Activated naive CD4-positive, alpha-beta T cell treated with anti-CD3 and anti-CD28 coated beads, Interleukin-2, amount 50 U/mL, for 16 hours (primary cell): Measurements from ENCODE around the gene TICAM1.
A peak's percentile ranks its signal among the peaks of the same experiment; 100 is the strongest.
"Not testable (repeated sequence)": the region's sequence is repeated elsewhere in the genome, so short reads cannot be mapped to it uniquely, and the experiment has no call there.

ENCODE experiments used
- DNase-seq: peaks from one replicate; pipeline ENCODE4 v3.0.0-alpha.2; 2020

The TICAM1 gene

DNA sequence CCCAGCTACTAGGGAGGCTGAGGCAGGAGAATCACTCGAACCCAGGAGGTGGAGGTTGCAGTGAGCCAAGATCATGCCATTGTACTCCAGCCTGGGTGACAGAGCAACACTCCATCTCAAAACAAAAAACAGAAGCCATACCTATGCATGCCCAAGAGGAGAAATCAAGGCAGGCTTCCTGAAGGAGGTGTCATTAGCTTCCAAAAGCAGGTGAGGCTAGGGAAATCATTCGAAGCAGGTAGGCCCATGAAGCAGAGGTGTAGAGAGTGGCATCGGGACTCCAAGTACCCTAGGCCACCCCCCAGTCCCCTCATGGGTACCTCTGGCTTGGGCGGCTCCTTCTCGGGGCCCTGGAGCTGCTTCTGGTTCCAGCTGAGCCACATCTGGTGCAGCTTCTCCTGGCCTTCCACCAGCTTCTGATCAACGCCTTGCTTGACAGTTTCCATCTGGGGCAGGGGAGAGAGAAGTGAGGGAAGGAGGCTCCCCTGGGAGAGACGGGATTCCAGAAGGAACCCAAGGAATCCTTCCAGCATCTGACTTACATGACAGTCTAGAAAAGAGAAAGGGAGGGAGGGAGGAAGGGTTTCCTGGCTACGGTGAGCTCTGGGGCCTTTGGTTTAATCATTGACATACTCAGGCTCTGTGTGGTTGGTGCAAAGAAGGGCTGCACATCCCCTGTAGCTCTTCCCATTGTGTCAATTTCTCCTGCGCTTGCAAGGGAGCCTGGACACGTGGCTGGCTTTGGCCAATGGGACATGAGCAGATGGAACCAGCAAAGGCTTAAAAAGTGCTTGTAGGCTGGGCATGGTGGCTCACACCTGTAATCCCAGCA is 13.1 kb upstream of the TICAM1 start:
- no peak for DNase-seq

DNA sequence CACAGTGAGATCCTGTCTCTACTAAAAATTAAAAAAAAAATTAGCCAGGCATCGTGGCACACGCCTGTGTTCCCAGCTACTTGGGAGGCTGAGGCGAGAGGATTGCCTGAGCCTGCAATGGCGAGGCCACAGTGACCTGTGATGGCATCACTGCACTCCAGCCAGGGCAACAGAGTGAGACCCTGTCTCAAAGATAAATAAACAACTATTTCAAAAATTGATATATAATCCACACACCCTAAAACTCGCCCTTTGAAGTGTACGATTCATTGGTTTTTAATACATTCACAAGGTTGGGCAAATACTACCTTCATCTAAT is 12.1 kb upstream of the TICAM1 start:
- DNase-seq: no peak

DNA sequence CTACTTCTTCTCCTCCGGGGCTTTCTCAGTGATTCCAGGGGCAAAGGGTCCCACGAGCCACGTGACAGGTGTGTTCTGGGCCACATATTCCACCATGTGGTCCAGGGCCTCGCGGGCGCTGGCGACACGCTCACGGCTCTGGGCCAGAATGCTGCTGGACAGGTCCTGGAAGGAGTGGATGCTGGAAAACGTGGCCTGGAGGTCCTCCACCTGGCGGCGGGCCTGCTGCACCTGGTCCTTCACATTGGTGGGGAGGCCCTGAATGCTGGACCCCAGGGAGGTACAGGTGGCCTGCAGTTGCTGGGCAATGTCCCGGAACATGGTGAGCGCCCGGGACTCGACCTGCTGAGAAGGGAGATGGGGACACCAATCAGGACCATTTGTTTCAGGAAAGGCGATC is 7.7 kb upstream of the TICAM1 start:
- DNase-seq: no peak

DNA sequence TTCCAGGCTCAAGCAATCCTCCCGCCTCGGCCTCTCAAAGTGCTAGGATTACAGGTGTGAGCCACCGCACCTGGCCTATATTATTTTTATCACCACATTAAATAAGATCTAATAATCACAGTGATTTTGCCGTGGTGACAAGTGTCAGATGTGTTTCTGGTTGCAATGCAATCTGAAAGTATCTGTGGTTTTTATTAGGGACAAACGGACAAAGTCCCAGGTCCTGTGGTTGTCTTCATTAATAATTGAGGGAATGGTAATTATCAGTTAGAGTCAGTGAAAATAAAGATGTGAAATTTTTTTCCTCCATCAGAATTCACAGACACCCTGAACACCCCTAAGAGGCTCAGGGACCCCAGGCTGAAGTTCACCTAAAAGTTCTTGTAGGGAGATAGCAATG is 1.3 kb upstream of the TICAM1 start:
- no peak for DNase-seq

- not testable (repeated sequence) for DNase-seq
Measured at GRCh38 chr19:4831979-4832340, 448 bp upstream of the TICAM1 start.

- DNase-seq: no peak
Measured at GRCh38 chr19:4830768-4831265, 695 bp downstream of the TICAM1 start.

DNA sequence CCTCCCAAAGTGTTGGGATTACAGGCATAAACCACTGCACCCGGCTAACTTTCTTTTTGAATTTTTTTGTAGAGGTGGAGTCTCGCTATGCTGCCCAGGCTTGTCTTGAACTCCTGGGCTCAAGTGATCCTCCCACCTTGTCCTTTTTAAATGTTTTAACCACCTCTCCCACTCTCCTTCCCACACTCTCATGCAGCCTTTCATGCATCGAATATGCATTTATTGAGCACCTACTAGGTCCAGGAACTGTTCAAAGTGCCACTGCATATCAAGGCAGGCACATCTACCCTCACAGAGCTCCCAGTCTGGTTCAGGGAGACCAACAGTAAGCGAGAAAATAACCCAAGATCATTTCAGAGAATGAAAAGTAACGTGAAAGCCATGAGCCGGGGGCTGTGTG is 1.2 kb downstream of the TICAM1 start:
- DNase-seq: no peak

DNA sequence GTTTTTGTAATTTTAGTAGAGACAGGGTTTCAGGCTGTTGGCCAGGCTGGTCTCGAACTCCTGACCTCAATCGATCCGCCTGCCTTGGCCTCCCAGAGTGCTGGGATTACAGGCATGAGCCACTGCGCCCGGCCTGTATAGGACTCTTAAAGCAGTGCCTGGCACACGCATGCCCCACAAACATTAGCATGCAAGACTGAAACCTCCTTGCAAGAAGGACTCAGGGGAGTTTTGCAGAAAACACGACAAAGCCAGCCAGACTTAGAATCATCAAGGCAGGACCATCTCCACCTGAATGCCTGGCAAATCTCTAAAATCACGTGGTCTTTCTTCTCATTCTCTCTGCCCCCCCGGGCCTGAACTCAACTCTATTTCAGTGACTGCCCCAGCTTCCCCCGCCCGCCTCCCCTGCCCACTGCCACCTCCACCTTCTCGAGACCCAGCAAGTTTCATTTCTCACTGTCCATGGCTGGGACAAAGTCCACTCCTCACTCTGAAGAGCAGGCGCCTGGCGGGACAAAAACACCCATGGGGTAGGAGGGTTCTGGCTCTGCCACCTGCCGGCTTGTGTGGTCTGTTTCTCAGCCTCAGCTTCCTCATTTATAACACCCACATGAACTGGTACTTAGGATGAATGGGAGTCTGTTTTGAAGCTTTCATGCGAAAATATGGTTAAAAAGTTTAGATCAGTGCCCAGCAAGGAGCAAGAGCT is 2.4 kb downstream of the TICAM1 start:
- no peak for DNase-seq

GRCh38 chr19:4823577-4823976 is 7.9 kb downstream of the TICAM1 start:
- DNase-seq: no peak

DNA sequence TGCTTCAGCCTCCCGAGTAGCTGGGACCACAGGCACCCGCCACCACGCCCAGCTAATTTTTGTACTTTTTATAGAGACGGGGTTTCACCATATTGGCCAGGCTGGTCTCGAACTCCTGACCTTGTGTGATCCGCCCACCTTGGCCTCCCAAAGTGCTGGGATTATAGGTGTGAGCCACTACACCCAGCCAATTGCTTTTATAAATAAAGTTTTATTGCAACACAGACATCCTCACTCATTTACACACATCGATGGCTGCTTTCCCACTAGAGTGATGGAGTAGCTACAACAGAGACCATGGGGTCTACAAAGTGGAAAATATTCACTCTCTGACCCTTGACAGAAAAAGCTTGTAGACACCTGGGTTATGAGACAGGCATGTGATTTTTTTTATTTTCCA is 9.2 kb downstream of the TICAM1 start:
- not testable (repeated sequence) for DNase-seq

DNA sequence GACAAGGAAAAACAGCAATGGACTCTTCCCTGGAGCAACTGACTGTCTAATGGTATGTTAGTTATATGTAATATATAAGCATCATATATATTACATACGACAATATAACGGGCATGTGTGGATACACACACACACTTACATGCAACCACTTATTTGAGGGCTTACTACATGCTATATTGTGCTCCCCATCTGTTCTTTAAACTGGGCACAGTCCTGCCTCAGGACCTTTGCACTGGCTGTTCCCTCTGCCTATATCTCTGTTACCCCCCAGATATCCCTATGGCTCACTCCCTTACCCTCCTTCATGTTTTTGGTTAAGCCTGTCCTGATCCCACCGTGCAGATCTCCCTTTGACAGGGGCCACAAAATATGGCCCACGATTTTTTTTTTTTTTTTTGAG is 10.2 kb downstream of the TICAM1 start:
- no peak for DNase-seq

DNA sequence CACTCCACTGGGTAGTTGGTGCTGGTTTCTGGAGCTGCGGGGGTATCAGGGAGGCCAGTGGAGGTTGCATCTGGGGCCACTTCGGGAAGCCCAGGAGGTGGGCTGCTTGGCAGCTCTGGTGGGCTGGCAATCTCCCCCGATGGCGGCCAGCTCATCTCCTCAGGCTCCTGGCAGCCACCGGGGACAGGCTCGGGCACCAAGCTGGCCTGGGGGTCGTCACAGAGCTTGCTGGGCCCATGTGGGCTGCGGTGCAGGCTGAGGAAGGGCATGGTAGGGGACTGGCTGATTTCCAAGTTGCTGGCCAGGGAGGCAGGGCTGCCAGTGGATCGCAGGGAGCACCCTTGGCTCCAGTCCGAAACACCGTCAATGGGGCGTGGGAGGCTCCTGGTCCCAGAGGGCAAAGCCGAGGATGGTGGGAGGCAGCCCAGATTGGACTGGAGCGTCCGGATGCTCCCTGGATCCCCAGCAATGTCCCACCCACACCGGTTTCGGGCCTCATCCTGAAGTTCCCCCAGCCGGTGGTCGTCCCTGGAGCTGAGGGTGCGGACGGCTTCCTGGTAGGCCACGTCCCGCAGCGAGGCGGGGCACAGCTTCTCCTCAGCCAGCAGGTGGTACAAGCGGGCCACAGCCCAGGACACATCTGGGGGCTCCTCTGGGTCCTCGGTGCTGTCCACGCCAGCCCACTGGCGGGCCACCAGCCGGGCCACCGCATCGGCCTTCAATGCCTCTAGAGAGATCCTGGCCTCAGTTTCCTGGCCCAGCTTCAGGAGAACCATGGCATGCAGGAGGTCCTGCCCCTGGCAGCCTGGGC is 13.8 kb downstream of the TICAM1 start:
- DNase-seq: no peak

GRCh38 chr19:4816950-4817278 is 14.6 kb downstream of the TICAM1 start:
- DNase-seq: no peak

DNA sequence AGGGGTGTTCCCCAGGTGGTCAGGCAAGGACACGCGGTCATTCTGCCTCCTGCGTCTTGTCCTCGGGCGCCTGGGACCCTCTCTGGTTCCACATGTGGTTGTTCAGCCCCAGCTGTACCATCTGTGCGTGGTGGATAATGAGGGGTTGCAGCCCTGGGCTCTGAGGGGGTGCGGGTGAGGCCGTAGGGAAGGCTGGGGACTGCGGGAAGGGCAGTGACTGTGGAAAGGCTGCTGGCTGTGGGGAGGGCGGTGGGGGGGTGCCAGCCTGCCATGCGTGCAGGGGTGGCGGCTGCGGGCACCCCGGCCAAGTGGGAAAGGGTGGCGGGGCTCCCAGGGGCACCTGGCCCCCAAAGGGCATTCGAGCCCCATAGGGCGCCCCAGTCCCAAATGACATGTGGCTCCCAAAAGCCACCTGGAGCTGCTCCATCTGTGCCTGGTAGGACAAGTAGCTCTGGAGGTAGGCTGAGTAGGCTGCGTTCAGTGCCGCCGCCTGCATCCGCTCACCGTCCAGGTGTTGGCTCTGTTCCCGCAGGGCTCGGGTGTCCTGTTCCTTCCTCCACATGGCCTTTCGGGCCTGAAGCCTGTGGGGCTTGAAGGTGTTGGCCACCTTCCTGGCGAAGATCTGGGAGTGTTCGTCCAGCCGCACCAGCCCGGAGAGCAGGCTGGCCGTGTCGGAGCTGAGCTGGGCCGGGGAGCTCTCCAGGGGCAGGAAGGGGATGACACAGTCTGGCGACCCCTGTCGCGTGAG is 15.1 kb downstream of the TICAM1 start:
- no peak for DNase-seq

GRCh38 chr19:4815426-4816201 is 15.9 kb downstream of the TICAM1 start:
- DNase-seq: peak; percentile 76

GRCh38 chr19:4814625-4815425 is 16.7 kb downstream of the TICAM1 start:
- no peak for DNase-seq

DNA sequence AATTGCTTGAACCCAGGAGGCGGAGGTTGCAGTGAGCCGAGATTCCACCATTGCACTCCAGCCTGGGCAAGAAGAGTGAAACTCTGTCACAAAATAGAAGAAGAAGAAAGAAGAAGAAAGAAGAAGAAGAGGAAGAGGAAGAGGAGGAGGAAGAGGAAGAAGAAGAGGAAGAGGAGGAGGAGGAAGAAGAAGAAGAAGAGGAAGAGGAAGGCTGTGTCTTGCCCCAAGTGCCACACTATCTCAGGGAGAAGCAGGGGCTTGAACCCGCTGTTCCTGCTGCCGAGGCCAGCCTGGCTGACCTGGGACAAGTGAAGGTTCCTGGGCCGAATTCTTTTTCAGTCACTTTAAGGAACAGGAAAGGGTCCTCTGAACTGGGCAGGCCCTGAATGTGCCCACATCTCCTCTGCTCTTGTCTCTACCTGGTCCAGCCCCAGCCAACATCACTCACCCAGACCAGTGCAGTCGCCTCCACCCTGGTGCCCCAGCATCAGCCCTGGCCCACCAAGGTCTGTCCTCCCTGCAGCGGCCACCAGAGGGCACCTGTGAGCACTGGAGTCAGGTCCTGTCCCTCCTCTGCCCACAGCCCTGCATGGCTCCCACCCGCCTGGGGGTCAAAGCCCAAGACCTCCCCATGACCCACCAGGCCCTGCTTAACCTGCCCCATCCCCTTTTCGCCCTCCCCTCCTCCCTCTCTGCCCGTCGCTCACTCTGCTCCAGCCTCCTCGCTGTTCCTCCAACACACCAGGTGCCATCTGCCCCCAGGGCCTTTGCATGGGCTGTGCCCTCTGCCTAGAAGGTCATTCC is 20.0 kb downstream of the TICAM1 start:
- peak; percentile 89 for DNase-seq

- DNase-seq: no peak
Measured at GRCh38 chr19:4807188-4807587, 24.3 kb downstream of the TICAM1 start.

- DNase-seq: no peak
Measured at GRCh38 chr19:4806384-4806783, 25.1 kb downstream of the TICAM1 start.

DNA sequence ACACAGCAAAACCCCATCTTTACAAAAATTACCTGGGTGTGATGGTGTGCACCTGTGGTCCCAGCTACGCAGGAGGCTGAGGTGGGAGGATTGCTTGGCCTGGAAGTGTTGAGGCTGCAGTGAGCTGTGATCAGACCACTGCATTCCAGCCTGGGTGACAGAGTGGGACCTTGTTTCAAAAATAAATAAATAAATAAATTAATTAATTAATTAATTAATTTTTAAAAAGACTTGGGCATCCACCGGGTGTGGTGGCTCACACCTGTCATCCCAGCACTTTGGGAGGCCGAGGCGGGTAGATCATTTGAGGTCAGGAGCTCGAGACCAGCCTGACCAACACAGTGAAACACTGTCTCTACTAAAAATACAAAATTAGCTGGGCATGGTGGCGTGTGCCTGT is 26.4 kb downstream of the TICAM1 start:
- DNase-seq: not testable (repeated sequence)
